RWPE1 (cell line): ENCODE results near the gene IKZF1.

Experiments
- CTCF ChIA-PET: fragments of 350-600 bp; sonication (Branson Sonifier 250); formaldehyde crosslinking; extraction: SDS; loops from one replicate; lab custom pipeline; 2021; lab: Yijun Ruan, JAX
- POLR2A ChIA-PET: fragments of 400-600 bp; formaldehyde crosslinking; extraction: SDS; loops from one replicate; lab custom pipeline; 2020; ENCODE audit warnings: antibody characterized with exemption; ENCODE audit not compliant: low non-redundant PET; lab: Yijun Ruan, JAX
- DNase-seq: peaks from one replicate; pipeline ENCODE4 v3.0.0; 2012; ENCODE audit warnings: low spot score
- H3K27ac ChIP-seq: fragments of 450-650 bp; 2 replicates; pipeline ENCODE4 v1.5.1; 2017
- TF ChIP-seq, protein P1 (sequence below): fragments of 450-650 bp; conservative IDR thresholded peaks from 2 replicates; pipeline ENCODE4 v1.5.1; 2017; ENCODE audit warnings: low read depth, mild to moderate bottlenecking

The IKZF1 gene

GRCh38 chr7:50266635-50267386, 37.7 kb upstream of the IKZF1 start:
- ChIA-PET CTCF (no interaction called here), POLR2A (no interaction called here)
- TF ChIP-seq, protein P1, sequence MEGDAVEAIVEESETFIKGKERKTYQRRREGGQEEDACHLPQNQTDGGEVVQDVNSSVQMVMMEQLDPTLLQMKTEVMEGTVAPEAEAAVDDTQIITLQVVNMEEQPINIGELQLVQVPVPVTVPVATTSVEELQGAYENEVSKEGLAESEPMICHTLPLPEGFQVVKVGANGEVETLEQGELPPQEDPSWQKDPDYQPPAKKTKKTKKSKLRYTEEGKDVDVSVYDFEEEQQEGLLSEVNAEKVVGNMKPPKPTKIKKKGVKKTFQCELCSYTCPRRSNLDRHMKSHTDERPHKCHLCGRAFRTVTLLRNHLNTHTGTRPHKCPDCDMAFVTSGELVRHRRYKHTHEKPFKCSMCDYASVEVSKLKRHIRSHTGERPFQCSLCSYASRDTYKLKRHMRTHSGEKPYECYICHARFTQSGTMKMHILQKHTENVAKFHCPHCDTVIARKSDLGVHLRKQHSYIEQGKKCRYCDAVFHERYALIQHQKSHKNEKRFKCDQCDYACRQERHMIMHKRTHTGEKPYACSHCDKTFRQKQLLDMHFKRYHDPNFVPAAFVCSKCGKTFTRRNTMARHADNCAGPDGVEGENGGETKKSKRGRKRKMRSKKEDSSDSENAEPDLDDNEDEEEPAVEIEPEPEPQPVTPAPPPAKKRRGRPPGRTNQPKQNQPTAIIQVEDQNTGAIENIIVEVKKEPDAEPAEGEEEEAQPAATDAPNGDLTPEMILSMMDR: no peak
- no peak for DNase-seq
- H3K27ac ChIP-seq: no peak overlapping the region

- POLR2A ChIA-PET: no interaction called here
- TF ChIP-seq, protein P1: no peak
- no peak for DNase-seq
- CTCF ChIA-PET: no interaction called here
- no peak overlapping the region for H3K27ac ChIP-seq
These were observed 36.9 kb upstream of the IKZF1 start for GRCh38 chr7:50267525-50268041.

- H3K27ac ChIP-seq: no peak overlapping the region
- ChIA-PET CTCF (interaction anchor here (0.6 kb wide), 1 partner anchor 457 kb away, joined by 3 read pairs; no protein-coding TSS in a partner anchor), POLR2A (no interaction called here)
- TF ChIP-seq, protein P1: no peak
- no peak for DNase-seq
These were observed 36.3 kb upstream of the IKZF1 start for GRCh38 chr7:50268223-50268622.

- POLR2A ChIA-PET: no interaction called here
- no peak overlapping the region for H3K27ac ChIP-seq
- TF ChIP-seq, protein P1: no peak
- no peak for DNase-seq
- CTCF ChIA-PET: interaction anchor here (0.5 kb wide), 1 partner anchor 17 kb away, joined by 3 read pairs; no protein-coding TSS in a partner anchor
These were observed 35.5 kb upstream of the IKZF1 start for GRCh38 chr7:50268990-50269389.

DNA sequence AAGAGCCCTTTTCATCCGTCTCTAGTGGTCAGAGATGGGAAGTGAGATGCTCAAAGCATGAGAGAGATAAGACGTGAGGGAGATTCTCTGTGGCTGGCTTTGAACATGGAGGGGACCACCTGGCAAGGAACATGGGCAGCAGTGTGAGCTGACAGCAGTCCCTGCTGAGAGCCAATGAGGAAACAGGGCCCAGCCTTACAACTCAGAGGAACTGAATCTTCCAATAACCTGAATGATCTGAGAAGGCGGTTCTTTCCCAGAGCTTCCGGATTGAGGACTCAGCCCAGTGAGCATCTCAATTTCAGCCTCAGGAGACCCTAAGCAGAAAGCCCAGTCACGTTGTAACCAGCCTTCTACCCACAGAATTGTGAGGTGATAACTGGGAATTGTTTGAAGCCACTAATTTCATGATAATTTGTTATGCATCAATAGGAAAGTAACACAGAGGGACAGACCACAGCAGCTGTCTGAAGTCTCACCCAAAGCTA, 33.9 kb upstream of the IKZF1 start:
- ChIA-PET POLR2A (no interaction called here), CTCF (no interaction called here)
- no peak for DNase-seq
- H3K27ac ChIP-seq: no peak overlapping the region
- TF ChIP-seq, protein P1: no peak

GRCh38 chr7:50272808-50273207, 31.7 kb upstream of the IKZF1 start:
- ChIA-PET POLR2A (no interaction called here), CTCF (interaction anchor here (1.2 kb wide), 1 partner anchor 67 kb away, joined by 8 read pairs; no protein-coding TSS in a partner anchor)
- TF ChIP-seq, protein P1: no peak
- DNase-seq: no peak
- H3K27ac ChIP-seq: no peak overlapping the region
